H4 (cell line): Measurements from ENCODE around the gene CATSPER1. TPM values are rescaled to one million over a fixed set of nuclear protein-coding genes. Genes with fewer than 3 reads are reported as not detected.
"Not testable (repeated sequence)": the region's sequence is repeated elsewhere in the genome, so short reads cannot be mapped to it uniquely, and the experiment has no call there.

Experiments used
- DNase-seq: peaks from one replicate; pipeline ENCODE4 v3.0.0-alpha.2; 2015; ENCODE audit warnings: low spot score
- total RNA-seq: library from RNA; depleted of rRNA; stranded (reverse); fragments of >200 nt; shearing (Covaris generic); gene quantifications from 2 replicates; pipeline ENCODE4 v1.2.3, GENCODE V29; 2014

The CATSPER1 gene
- total RNA-seq, 1 experiment from 2014 or later, result 2.6 TPM

DNA sequence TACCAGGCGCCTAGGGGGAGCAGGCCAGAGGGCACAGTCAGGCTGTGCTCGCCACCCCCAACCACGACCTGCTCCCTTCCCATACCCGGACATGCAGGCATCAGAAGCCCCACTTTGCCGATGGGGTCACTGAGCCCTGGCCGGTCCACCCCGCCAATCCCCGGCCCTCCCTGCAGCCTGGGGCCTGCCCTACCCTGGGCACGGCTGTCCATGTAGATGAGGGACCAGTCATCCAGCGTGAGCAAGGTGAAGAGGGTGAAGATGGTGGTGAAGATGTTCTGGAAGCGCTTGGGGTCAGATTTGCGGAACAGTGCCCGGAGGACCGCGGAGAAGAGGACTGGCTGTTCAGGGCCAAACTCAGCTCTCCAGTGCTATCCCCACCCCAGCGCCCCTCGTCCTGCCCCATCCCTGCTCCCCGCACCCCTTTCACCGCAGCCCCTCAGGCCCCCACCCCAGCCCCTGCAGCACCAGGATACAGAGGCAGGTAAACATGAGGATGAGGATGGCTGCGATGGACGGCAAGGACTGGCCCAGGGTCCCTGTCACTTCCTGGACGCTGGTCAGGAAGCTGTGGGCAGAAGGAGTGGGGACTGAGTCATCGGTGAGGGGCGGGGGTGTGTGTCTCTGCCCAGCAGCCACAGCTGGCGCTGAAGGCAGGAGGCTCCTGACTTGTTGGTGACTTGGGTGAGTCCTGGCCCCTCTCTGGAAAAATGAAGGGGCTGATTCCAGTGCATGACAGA is 5.5 kb downstream of the CATSPER1 start:
- DNase-seq, result peak; percentile 89

DNA sequence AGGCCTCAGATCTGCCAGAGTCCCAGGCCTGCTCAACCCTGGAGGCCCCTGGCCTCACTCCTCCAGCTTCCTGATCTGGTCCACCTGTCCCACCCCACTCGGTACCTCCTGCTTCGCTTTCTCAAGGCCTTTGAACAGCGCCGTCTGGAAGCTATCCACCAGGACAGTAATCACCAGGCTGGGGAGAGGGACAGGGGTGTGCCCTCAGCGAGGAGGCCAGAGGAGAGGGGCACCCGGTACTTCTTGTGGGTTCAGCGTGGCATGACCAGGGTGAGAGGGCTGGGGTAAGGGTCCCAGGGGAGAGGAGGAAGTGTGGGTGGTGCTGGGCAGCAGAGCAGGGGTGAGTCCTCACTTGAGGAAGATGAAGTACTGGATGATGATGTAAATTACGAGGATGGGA is 6.1 kb downstream of the CATSPER1 start:
- DNase-seq, result no peak

DNA sequence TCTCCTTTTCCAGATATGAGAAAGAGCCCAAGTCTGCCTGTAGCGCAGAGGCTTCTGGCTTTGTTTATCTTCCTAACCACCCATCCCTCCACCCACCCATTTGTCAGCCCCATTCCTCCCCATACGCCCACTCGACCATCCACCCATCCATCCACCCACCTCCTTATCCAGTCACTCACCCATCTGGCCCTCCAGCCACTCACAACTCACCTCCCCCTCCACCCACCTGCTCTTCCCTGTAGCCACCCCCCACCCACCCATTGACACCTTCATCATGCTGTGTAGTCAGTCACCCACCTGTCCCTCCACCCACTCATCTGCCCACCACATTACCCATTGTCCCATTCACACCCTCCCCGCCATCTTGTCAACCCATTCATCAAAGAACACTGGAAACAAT is 9.0 kb downstream of the CATSPER1 start:
- DNase-seq, result no peak

DNA sequence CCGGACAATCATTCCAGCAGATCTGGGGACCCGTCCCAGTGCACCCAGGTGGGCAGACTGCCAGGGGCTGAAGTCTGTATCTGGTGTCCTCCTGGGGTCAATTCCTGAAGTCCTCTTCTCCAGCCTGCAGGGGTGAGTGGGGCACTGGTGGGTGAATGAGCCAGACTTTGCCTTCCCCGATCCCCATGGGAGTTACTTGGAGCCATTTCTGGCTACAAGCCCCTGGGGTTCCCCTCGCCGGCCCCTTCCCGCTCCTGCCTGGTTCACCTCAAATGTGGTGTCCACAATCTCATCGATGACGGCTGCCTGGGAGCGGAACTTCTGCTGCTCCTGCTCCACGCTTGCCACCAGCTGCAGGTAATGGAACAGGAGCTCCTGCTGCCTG is 9.5 kb downstream of the CATSPER1 start:
- no peak for DNase-seq

GRCh38 chr11:66015936-66016792 is 10.1 kb downstream of the CATSPER1 start:
- DNase-seq, result no peak

DNA sequence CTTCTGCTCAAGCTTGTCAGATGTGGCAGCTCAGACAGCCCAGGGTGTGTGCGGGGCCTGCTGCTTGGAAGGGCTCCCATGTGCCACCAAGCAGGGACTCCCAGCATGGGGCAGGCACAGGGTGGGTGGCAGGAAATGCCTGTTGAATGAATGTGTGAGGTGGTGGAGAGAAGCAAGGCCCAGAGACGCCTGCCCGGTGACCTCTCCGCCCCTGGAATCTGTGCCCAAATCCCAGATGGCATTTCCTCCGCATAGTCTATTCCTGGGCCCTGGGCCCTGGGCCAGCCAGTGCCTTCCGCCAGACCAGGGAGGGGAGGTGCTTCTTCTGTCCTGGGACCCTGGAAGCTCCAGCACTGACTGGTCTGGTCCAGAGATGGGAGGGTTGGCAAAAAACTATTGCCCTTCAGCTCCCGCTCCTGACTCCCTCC is 10.8 kb downstream of the CATSPER1 start:
- DNase-seq, result no peak

- DNase-seq, result no peak
These were observed 11.3 kb downstream of the CATSPER1 start for GRCh38 chr11:66014804-66015453.

- DNase-seq, result no peak
These were observed 12.5 kb downstream of the CATSPER1 start for GRCh38 chr11:66013762-66014100.

- DNase-seq, result no peak
These were observed 13.1 kb downstream of the CATSPER1 start for GRCh38 chr11:66012946-66013761.

DNA sequence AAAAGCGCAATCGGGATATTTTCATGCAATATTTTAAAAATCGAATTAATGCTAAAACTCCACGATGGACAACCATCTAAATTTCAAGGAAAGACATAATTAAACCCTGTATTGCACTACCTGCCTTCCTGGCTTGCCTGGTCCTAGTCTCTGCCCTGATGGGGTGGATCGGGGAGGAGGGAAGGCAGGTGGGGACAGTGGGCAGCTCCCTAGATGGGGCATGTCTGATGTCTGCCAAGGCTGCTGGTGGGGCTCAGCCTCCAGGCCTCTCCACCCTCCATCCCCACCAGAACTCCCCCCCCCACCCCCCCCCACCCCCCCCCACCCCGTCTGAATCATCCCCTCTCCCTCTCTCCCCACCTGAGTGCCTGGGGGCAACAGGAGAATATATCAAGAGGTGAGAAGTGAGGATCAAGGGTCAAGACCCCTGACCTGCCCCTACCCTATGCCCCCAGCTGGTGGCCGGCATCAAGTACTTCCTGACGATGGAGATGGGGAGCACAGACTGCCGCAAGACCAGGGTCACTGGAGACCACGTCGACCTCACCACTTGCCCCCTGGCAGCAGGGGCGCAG is 13.8 kb downstream of the CATSPER1 start:
- DNase-seq, result no peak

DNA sequence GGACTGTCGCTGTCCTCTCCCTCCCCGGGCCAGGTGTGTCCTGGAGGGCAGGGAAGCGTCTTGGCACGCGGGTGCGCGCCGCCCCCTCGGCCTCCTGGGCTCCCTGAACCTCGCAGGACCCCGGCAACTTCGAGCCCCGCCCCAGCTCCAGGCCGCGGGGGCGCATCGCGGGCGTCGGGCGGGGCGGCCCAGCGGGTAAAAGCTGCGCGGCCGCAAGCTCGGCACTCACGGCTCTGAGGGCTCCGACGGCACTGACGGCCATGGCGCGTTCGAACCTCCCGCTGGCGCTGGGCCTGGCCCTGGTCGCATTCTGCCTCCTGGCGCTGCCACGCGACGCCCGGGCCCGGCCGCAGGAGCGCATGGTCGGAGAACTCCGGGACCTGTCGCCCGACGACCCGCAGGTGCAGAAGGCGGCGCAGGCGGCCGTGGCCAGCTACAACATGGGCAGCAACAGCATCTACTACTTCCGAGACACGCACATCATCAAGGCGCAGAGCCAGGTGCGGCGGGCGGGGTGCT is 14.4 kb downstream of the CATSPER1 start, which contains the start of gene CST6:
CST6 (plus strand) TSS at position 224 of the 519 bp plus-strand sequence; CDS start at position 261, 37 bp downstream.
- DNase-seq, result no peak

- DNase-seq, result no peak
These were observed 15.0 kb downstream of the CATSPER1 start for GRCh38 chr11:66011239-66011784.

GRCh38 chr11:66010036-66010435 is 16.2 kb downstream of the CATSPER1 start:
- not testable (repeated sequence) for DNase-seq

- DNase-seq, result peak; percentile 55
These were observed 17.7 kb downstream of the CATSPER1 start for GRCh38 chr11:66008468-66009101.

DNA sequence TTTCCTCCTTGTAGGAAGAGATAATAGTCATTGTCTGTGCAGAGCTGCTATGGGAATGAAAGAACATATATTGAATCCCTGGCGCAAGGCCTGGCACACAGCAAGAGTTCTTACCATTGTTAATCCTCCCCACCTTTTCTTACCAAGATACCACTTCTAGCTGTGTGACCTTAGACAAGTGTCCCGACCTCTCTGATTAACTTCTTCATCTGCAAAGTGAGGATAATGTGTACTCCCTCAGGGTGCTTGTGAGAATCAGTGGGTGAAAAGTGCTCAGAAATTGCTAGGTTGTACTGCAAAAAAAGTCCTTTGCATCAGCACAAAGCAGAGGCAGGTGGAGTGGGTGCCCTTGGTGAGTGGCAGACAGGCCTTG is 18.2 kb downstream of the CATSPER1 start:
- no peak for DNase-seq

DNA sequence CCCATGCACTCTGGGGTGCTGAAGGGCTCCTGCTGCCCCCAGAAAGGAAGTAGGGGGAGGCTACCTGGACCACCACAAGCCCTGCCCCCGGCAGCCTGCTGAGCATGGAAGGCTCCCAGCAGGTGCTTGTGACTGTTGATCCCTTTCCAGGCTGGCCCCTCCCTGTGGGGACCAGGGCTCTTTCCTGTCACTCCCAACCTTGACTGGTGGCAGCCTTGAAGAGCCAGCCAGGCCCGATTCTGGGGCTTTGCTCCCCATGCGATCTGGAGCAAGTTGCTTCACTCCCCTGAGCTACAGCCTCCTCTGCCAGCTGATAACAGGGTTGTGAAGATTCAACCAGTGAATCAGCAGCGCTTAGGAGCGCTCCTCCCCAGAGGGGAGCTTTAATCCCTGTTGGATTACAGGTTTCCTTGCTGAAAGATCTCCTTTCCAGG is 19.1 kb downstream of the CATSPER1 start:
- no peak for DNase-seq

- DNase-seq, result no peak
These were observed 19.4 kb downstream of the CATSPER1 start for GRCh38 chr11:66006891-66007176.

- DNase-seq, result no peak
These were observed 20.0 kb downstream of the CATSPER1 start for GRCh38 chr11:66006134-66006890.

DNA sequence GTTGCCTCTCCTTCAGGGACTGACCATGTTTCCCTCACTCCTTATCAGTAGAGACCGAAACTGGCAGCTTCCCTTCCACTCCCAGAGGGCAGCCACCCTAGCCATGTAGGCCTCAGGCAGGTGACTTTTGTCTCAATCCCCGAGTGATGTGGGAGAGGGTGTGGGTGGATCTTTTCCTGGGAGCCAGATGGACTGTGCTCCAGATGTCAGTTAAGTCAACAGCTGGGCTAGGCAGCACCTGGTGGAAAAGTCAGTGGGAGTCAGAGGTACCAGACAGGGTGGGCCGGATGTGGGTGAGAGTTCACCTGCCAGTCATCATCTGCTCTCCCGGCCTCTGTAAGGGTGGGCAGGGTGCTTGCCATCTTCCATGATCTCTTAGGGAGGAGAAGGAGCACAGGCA is 22.1 kb downstream of the CATSPER1 start:
- no peak for DNase-seq

DNA sequence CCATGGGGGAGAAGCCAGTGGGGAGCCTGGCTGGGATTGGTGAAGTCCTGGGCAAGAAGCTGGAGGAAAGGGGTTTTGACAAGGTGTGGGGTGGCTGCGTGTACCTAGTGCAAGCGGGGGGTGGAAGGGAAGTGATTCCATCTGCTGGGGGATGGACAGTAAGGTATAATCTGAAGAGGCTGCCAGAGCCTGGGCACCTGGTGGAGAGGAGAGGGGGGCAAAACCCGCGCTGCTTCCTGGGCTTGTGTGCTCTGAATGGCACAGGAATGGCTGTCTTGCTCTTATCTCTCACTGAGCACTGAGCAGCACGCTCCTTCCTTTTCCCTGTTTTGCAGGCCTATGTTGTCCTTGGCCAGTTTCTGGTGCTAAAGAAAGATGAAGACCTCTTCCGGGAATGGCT is 23.0 kb downstream of the CATSPER1 start:
- DNase-seq, result no peak
